Sigmoid colon (tissue), 7 donors: ENCODE measurements around the gene ERMP1. TPM values are rescaled to one million over a fixed set of nuclear protein-coding genes. Genes with fewer than 3 reads are reported as not detected.

ENCODE experiments used
- DNase-seq: peaks from one replicate; pipeline ENCODE4 v3.0.0-alpha.2; 2019
- H3K27ac ChIP-seq, 4 donors: fragments of 200-600 bp; sonication (generic); one replicate each; pipeline ENCODE4 v1.5.1; 2016 to 2019; ENCODE audit warnings: mild to moderate bottlenecking in 1 of 4
- H3K27me3 ChIP-seq, 3 donors: fragments of 200-600 bp; sonication (generic); one replicate each; pipeline ENCODE4 v1.5.1; 2019; ENCODE audit warnings: mild to moderate bottlenecking in 1 of 3
- H3K36me3 ChIP-seq, 4 donors: fragments of 200-600 bp; sonication (generic); one replicate each; pipeline ENCODE4 v1.5.1; 2016 to 2019
- H3K4me1 ChIP-seq, 4 donors: fragments of 200-600 bp; sonication (generic); one replicate each; pipeline ENCODE4 v1.5.1; 2017 to 2019
- H3K4me3 ChIP-seq, 4 donors: fragments of 200-600 bp; sonication (generic); one replicate each; pipeline ENCODE4 v1.5.1; 2017 to 2019; ENCODE audit warnings: mild to moderate bottlenecking in 2 of 4, moderate library complexity in 1 of 4
- H3K9me3 ChIP-seq, 4 donors: fragments of 200-600 bp in 3 of 4; sonication (generic) in 3 of 4; one replicate each; pipeline versions ENCODE4 v1.5.1 to v1.6.1; 2013 to 2019
- EP300 ChIP-seq, 4 donors: sonication (generic); formaldehyde crosslinking; IDR thresholded peaks; one replicate each; pipeline ENCODE4 v1.6.1; 2017; ENCODE audit warnings: antibody characterized with exemption in 4 of 4
- POLR2A ChIP-seq, 2 donors: fragments of 450-650 bp; IDR thresholded peaks; one replicate each; pipeline ENCODE4 v1.6.1; 2016; ENCODE audit warnings: antibody characterized with exemption in 2 of 2, mild to moderate bottlenecking in 2 of 2, moderate library complexity in 2 of 2
- POLR2AphosphoS5 ChIP-seq, 4 donors: sonication (generic); formaldehyde crosslinking; IDR thresholded peaks; one replicate each; pipeline ENCODE4 v1.6.1; 2017; ENCODE audit warnings: antibody characterized with exemption in 4 of 4
- WGBS, 2 donors: extraction: QIAGEN DNeasy Blood & Tissue Kit; methylation state at CpG; one replicate each; pipeline ENCODE4 v1.1.7; 2013; 5-methylcytosine and 5-hydroxymethylcytosine counted together
- intact Hi-C: fragments of 100-400 bp; cut with DNase I; formaldehyde crosslinking; loops from one replicate; pipeline ENCODE4 v1.15.1; 2023
- polyA plus RNA-seq, 3 donors: library from polyadenylated mRNA; stranded (reverse); fragments of 200-250 nt; gene quantifications; one replicate each; pipeline ENCODE4 v1.2.3, GENCODE V29; 2013
- total RNA-seq, 4 donors: library from RNA; depleted of rRNA; stranded (reverse); fragments of >200 nt; gene quantifications; one replicate each; pipeline ENCODE4 v1.1.0, GENCODE V29; 2016
- TF ChIP-seq, protein P1 (sequence below), 4 experiments: fragments of 450-650 bp in 3 of 4; fragments of 200-600 bp in 1 of 4; IDR thresholded peaks; one replicate each; pipeline ENCODE4 v1.5.1; 2016 to 2019; ENCODE audit warnings: antibody characterized with exemption in 4 of 4, mild to moderate bottlenecking in 3 of 4, moderate library complexity in 2 of 4
- donor health status: healthy with polysubstance abuse.
- donor health status: Bipolar disorder and iron deficiency.
- donor health status: healthy.

ERMP1 gene
- total and polyA plus RNA-seq, 7 donors = 2.4 to 13.2 (median 7.9) TPM

DNA sequence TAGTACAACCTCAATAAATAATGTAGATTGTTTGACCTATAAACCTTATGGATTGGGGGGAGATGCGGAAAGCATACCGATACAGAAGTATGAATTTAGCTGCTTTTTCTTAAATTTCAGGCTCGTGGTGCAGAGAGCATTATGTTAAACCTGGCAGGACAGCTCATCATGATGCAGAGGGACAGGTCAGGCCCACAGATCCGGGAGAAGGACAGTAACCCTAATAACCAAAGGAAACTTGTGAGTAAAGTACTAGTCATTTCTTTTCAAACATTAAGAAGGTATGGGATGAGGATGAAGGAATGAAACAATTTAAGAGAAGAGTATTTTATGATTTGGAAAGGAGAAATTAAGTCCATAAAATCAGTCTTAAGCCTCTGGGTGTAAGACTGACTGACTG is 70.5 kb downstream of the ERMP1 start:
- no peak for DNase-seq
- H3K4me1 ChIP-seq = no peaks in the 10 kb centered on the region
- H3K4me3 ChIP-seq = no peak overlapping the region
- H3K9me3 ChIP-seq = no peaks in the 10 kb centered on the region
- H3K27me3 ChIP-seq = no peaks in the 10 kb centered on the region
- no peak overlapping the region for H3K27ac ChIP-seq
- peaks cover 21 to 86% (median 38%) of the 10 kb centered on the region in 4 donors for H3K36me3 ChIP-seq
- TF ChIP-seq POLR2AphosphoS5 (IDR thresholded peaks at IDR 0.05) = no peak
- intact Hi-C loops = no loop called here
- WGBS, 2 donors = 95 to 96% methylated on average over 4 of the region's 4 CpGs

DNA sequence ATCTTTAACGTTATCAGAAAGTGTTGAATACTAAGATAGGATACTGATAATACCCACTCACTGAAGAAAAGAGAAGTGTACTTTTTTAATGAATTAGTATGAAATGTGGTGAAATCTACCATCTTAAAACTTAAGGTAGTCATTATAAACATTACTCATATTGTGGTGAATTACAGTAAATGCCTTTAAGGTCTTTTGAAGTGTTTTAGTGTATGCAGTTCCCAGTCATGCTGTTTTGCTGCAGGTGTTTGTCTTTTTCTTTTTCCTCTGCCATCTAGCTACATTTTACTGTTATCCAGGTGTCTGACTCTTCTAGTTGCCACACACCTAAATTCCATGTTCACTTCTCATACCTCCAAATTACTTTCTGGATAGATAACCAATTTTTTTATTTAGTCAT is 72.6 kb downstream of the ERMP1 start:
- Histone ChIP-seq H3K27me3 (no peaks in the 10 kb centered on the region), H3K4me1 (no peaks in the 10 kb centered on the region), H3K27ac (no peak overlapping the region), H3K9me3 (no peaks in the 10 kb centered on the region), H3K36me3 (peaks cover 15 to 79% (median 29%) of the 10 kb centered on the region in 4 donors), H3K4me3 (no peak overlapping the region)
- TF ChIP-seq POLR2AphosphoS5 (IDR thresholded peaks at IDR 0.05) = no peak
- TF ChIP-seq, protein P1, sequence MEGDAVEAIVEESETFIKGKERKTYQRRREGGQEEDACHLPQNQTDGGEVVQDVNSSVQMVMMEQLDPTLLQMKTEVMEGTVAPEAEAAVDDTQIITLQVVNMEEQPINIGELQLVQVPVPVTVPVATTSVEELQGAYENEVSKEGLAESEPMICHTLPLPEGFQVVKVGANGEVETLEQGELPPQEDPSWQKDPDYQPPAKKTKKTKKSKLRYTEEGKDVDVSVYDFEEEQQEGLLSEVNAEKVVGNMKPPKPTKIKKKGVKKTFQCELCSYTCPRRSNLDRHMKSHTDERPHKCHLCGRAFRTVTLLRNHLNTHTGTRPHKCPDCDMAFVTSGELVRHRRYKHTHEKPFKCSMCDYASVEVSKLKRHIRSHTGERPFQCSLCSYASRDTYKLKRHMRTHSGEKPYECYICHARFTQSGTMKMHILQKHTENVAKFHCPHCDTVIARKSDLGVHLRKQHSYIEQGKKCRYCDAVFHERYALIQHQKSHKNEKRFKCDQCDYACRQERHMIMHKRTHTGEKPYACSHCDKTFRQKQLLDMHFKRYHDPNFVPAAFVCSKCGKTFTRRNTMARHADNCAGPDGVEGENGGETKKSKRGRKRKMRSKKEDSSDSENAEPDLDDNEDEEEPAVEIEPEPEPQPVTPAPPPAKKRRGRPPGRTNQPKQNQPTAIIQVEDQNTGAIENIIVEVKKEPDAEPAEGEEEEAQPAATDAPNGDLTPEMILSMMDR (IDR thresholded peaks at IDR 0.05) = no peak
- TF ChIP-seq EP300 (IDR thresholded peaks at IDR 0.05) = no peak
- no peak for TF ChIP-seq POLR2A (IDR thresholded peaks at IDR 0.05)
- no peak for DNase-seq
- intact Hi-C loops = no loop called here
- WGBS, 2 donors = 90 to 96% methylated on average over 1 of the region's 1 CpG

DNA sequence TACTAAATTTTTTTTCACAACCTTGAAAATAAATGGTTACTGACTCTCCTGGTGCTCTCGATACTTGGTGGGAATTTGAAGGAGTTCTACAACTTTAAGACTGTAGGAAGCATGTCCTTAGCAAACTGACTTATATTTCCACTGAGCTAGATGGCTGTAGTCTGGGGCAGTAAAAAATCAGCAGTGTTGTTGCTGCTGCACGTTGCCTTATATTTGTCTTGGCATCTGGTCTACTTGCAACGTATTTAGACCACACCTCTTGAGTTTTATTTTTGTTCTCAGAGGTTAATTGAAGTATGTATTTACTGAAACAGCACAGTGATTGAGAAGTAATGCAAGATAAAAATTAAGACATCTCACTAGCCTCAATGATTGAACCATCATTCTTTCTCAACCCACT is 76.3 kb downstream of the ERMP1 start:
- WGBS, 2 donors = 23 to 79% methylated on average over 3 of the region's 3 CpGs
- TF ChIP-seq, protein P1 (IDR thresholded peaks at IDR 0.05) = no peak
- TF ChIP-seq POLR2A (IDR thresholded peaks at IDR 0.05) = no peak
- no peak for TF ChIP-seq EP300 (IDR thresholded peaks at IDR 0.05)
- TF ChIP-seq POLR2AphosphoS5 (IDR thresholded peaks at IDR 0.05) = no peak
- peaks cover 8 to 57% (median 14%) of the 10 kb centered on the region in 4 donors for H3K36me3 ChIP-seq

DNA sequence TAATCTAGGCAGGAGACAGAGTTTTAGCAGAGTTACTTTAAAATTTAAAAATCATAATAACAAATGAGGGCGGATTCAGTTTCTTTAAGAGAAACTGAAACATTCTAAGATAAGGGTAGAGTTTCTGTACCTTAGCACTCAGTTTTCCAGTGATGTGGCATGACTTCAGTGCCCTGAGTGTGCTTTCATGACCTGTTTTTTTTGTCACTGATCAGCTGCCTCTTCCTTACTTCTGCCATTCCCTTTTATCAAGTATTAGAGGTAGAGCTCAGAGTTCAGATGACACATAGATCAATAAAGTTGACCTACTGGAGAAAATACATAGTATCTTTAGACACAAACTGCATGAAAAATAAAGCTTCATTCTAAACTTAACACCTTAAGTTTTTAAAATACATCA is 82.3 kb downstream of the ERMP1 start:
- H3K4me3 ChIP-seq = no peak overlapping the region
- intact Hi-C loops = no loop called here
- no peak for DNase-seq
- no peaks in the 10 kb centered on the region for H3K4me1 ChIP-seq
- H3K27me3 ChIP-seq = no peaks in the 10 kb centered on the region
- H3K9me3 ChIP-seq = no peaks in the 10 kb centered on the region
- 94 to 97% methylated on average over 1 of the region's 1 CpG for WGBS, 2 donors
- TF ChIP-seq EP300 (IDR thresholded peaks at IDR 0.05) (no peak), POLR2AphosphoS5 (IDR thresholded peaks at IDR 0.05) (no peak), POLR2A (IDR thresholded peaks at IDR 0.05) (no peak)
- TF ChIP-seq, protein P1 (IDR thresholded peaks at IDR 0.05) = no peak
- H3K27ac ChIP-seq = no peak overlapping the region
- peaks cover 0 to 61% (median 3%) of the 10 kb centered on the region in 4 donors for H3K36me3 ChIP-seq

More for the DNA sequence above, 76.3 kb downstream of the ERMP1 start:
- no peak for DNase-seq
- no peaks in the 10 kb centered on the region for H3K4me1 ChIP-seq
- intact Hi-C loops = no loop called here
- no peaks in the 10 kb centered on the region for H3K27me3 ChIP-seq
- H3K27ac ChIP-seq = no peak overlapping the region
- H3K9me3 ChIP-seq = no peaks in the 10 kb centered on the region
- H3K4me3 ChIP-seq = no peak overlapping the region

DNA sequence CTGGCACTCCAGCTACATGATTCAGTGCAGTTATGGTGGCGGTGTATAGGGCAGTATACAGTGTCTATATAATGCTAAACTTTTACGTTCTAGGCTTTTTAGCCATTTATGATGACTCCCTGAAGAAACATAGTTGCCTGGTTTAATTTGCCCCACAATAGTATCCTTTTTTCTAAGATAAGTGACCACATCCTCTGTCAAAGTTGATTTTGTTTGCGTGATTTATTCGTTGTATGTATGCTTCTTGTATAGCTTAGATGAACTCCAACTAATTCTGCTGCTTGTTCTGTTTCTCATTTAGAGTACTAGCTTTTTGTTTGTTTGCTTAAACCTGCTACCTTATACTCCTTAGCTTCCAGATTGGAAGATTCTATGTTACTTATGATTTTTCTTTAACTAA is 83.6 kb downstream of the ERMP1 start:
- DNase-seq = no peak
- intact Hi-C loops = no loop called here
- Histone ChIP-seq H3K4me3 (no peak overlapping the region), H3K4me1 (no peaks in the 10 kb centered on the region), H3K36me3 (peaks cover 0 to 71% (median 3%) of the 10 kb centered on the region in 4 donors), H3K9me3 (no peaks in the 10 kb centered on the region), H3K27ac (no peak overlapping the region), H3K27me3 (no peaks in the 10 kb centered on the region)
- TF ChIP-seq, protein P1 (IDR thresholded peaks at IDR 0.05) = no peak
- no peak for TF ChIP-seq EP300 (IDR thresholded peaks at IDR 0.05)
- TF ChIP-seq POLR2A (IDR thresholded peaks at IDR 0.05) = no peak
- no peak for TF ChIP-seq POLR2AphosphoS5 (IDR thresholded peaks at IDR 0.05)
- WGBS, 2 donors = 85 to 94% methylated on average over 4 of the region's 4 CpGs
